ENCODE measurements around the gene TIMP4. TPM values are rescaled to one million over a fixed set of nuclear protein-coding genes. Genes with fewer than 3 reads are reported as not detected.

Gene TIMP4
- polyA plus RNA-seq, 1 experiment: 1.8 TPM

- ChIA-PET POLR2A (no interaction called here), CTCF (no interaction called here)
- DNase-seq (ENCODE audit: low read depth): no peak
- no peaks in the 10 kb centered on the region for H3K36me3 ChIP-seq (ENCODE audit: control insufficient read depth, insufficient read depth, low read length)
- peaks cover 3% of the 10 kb centered on the region; the same call in 1 of the 2 replicates for H3K27me3 ChIP-seq (ENCODE audit: control insufficient read depth, insufficient read depth, low read length)
- TF ChIP-seq CTCF (IDR thresholded peaks at IDR 0.05; ENCODE audit: insufficient read depth, low read depth, low read length): no peak
- no peak overlapping the region for H3K4me3 ChIP-seq (ENCODE audit: low read depth, low read length)
These were observed 43.6 kb downstream of the TIMP4 start for GRCh38 chr3:12115104-12115503.

- Histone ChIP-seq H3K36me3 (ENCODE audit: control insufficient read depth, insufficient read depth, low read length) (no peaks in the 10 kb centered on the region), H3K27me3 (ENCODE audit: control insufficient read depth, insufficient read depth, low read length) (peaks cover 3% of the 10 kb centered on the region; the same call in 1 of the 2 replicates), H3K4me3 (ENCODE audit: low read depth, low read length) (no peak overlapping the region)
- DNase-seq (ENCODE audit: low read depth): no peak
- ChIA-PET CTCF (interaction anchor here (0.6 kb wide), 1 partner anchor 76 kb away, joined by 3 read pairs; no protein-coding TSS in a partner anchor), POLR2A (no interaction called here)
- no peak for TF ChIP-seq CTCF (IDR thresholded peaks at IDR 0.05; ENCODE audit: insufficient read depth, low read depth, low read length)
These were observed 44.5 kb downstream of the TIMP4 start for GRCh38 chr3:12114251-12114650.

- H3K27me3 ChIP-seq (ENCODE audit: control insufficient read depth, insufficient read depth, low read length): peaks cover 1% of the 10 kb centered on the region
- no peak overlapping the region for H3K4me3 ChIP-seq (ENCODE audit: low read depth, low read length)
- ChIA-PET CTCF (no interaction called here), POLR2A (no interaction called here)
- no peak for DNase-seq (ENCODE audit: low read depth)
- TF ChIP-seq CTCF (IDR thresholded peaks at IDR 0.05; ENCODE audit: insufficient read depth, low read depth, low read length): no peak
- H3K36me3 ChIP-seq (ENCODE audit: control insufficient read depth, insufficient read depth, low read length): no peaks in the 10 kb centered on the region
These were observed 51.5 kb downstream of the TIMP4 start for GRCh38 chr3:12107071-12107713.

Other genes with a start within 250 kb of the TIMP4 start
- 0.17 and 0.18 TPM in 2 replicates for gene SYN2, start 154.5 kb downstream of the TIMP4 start, polyA plus RNA-seq (2011; rRNA removed)
- gene PPARG, start 130.2 kb upstream of the TIMP4 start, polyA plus RNA-seq (2011; rRNA removed): 3.5 and 3.7 TPM in 2 replicates

All from BJ (cell line).